GM23338 (cell line): ENCODE results near the gene TNS4. TPM values are rescaled to one million over a fixed set of nuclear protein-coding genes. Genes with fewer than 3 reads are reported as not detected.

ENCODE experiments used
- ATAC-seq: fragments of 200-7000 bp; cut with Tn5 transposase; 3 replicates; pipeline ENCODE4 v1.9.1; 2020
- DNase-seq: peaks from one replicate; pipeline ENCODE4 v3.0.0-alpha.2; 2015; ENCODE audit warnings: low spot score
- H2AFZ ChIP-seq: fragments of 200-600 bp; sonication (generic); 2 replicates; pipeline ENCODE4 v1.8.0; 2016; ENCODE audit warnings: antibody characterized with exemption, mild to moderate bottlenecking, moderate library complexity
- H3F3A ChIP-seq: fragments of 200-600 bp; sonication (generic); replicated peaks from 2 replicates; pipeline ENCODE4 v1.8.0; 2017; ENCODE audit warnings: antibody characterized with exemption, mixed run types, low read depth
- H3K27ac ChIP-seq: fragments of 200-600 bp; sonication (generic); 2 replicates; pipeline ENCODE4 v1.6.1; 2016; ENCODE audit warnings: low read depth
- H3K27me3 ChIP-seq: fragments of 200-600 bp; sonication (generic); 2 replicates; pipeline ENCODE4 v1.8.0; 2016; ENCODE audit warnings: mild to moderate bottlenecking, mixed run types, moderate library complexity; ENCODE audit not compliant: insufficient read depth
- H3K36me3 ChIP-seq: fragments of 200-600 bp; sonication (generic); 2 replicates; pipeline ENCODE4 v1.8.0; 2016; ENCODE audit warnings: mild to moderate bottlenecking; ENCODE audit not compliant: insufficient read depth
- H3K4me1 ChIP-seq: fragments of 200-600 bp; sonication (generic); 2 replicates; pipeline ENCODE4 v1.8.0; 2016; ENCODE audit warnings: mild to moderate bottlenecking, moderate library complexity; ENCODE audit not compliant: insufficient read depth
- H3K4me2 ChIP-seq: fragments of 200-600 bp; sonication (generic); 2 replicates; pipeline ENCODE4 v1.7.1; 2017; ENCODE audit warnings: mixed run types
- H3K4me3 ChIP-seq: fragments of 200-600 bp; sonication (generic); 2 replicates; pipeline ENCODE4 v1.6.1; 2016; ENCODE audit warnings: mixed run types
- H3K79me2 ChIP-seq: fragments of 200-600 bp; sonication (generic); replicated peaks from 2 replicates; pipeline ENCODE4 v1.8.0; 2017; ENCODE audit warnings: mild to moderate bottlenecking; ENCODE audit not compliant: insufficient read depth
- H3K9me2 ChIP-seq: fragments of 200-600 bp; sonication (generic); 2 replicates; pipeline ENCODE4 v1.8.0; 2017; ENCODE audit not compliant: insufficient read depth
- H4K20me1 ChIP-seq: fragments of 200-600 bp; sonication (generic); replicated peaks from 2 replicates; pipeline ENCODE4 v1.8.0; 2017; ENCODE audit warnings: mild to moderate bottlenecking; ENCODE audit not compliant: insufficient read depth
- H3K27ac Mint-ChIP-seq: 2 replicates; pipeline ENCODE4 v1.8.0; 2020; ENCODE audit warnings: inconsistent platforms, mild to moderate bottlenecking, moderate library complexity, mixed read lengths
- H3K27me3 Mint-ChIP-seq: 3 replicates; pipeline ENCODE4 v1.8.0; 2022; ENCODE audit warnings: low read depth, mild to moderate bottlenecking, moderate library complexity, mixed read lengths, inconsistent platforms; ENCODE audit not compliant: insufficient read depth, poor library complexity
- H3K36me3 Mint-ChIP-seq: 3 replicates; pipeline ENCODE4 v1.8.0; 2021; ENCODE audit warnings: low read depth, mild to moderate bottlenecking, inconsistent platforms, moderate library complexity, mixed read lengths
- H3K4me1 Mint-ChIP-seq: 3 replicates; pipeline ENCODE4 v1.8.0; 2020; ENCODE audit warnings: mild to moderate bottlenecking, inconsistent platforms, mixed read lengths
- H3K4me3 Mint-ChIP-seq: 3 replicates; pipeline ENCODE4 v1.8.0; 2021; ENCODE audit warnings: moderate library complexity, mild to moderate bottlenecking, inconsistent platforms, mixed read lengths
- H3K9me3 Mint-ChIP-seq: 3 replicates; pipeline ENCODE4 v1.8.0; 2020; ENCODE audit warnings: moderate library complexity, mild to moderate bottlenecking, inconsistent platforms, mixed read lengths
- CREB1 ChIP-seq: fragments of 250-450 bp; sonication (Bioruptor Pico); IDR thresholded peaks from 2 replicates; pipeline ENCODE4 v1.5.0; 2020; ENCODE audit warnings: low read depth, mild to moderate bottlenecking, moderate library complexity
- CTCF ChIP-seq, 2 experiments: fragments of 200-600 bp in 1 of 2; sonication (generic) in 1 of 2; conservative IDR thresholded peaks; 2 replicates each; pipeline versions ENCODE4 v1.5.1 to v1.6.1; 2016 to 2017; ENCODE audit warnings: antibody characterized with exemption in 2 of 2, low read depth in 2 of 2, mild to moderate bottlenecking in 2 of 2, moderate library complexity in 1 of 2
- ETS1 ChIP-seq: IDR thresholded peaks from 2 replicates; pipeline ENCODE4 v1.6.1; 2016; ENCODE audit warnings: antibody characterized with exemption
- EZH2phosphoT487 ChIP-seq: fragments of 200-600 bp; sonication (generic); IDR thresholded peaks from one replicate; pipeline ENCODE4 v1.8.1; 2018; ENCODE audit warnings: antibody characterized with exemption; ENCODE audit not compliant: unreplicated experiment
- JUNB ChIP-seq: IDR thresholded peaks from one replicate; pipeline ENCODE4 v1.6.1; 2016; ENCODE audit warnings: antibody characterized with exemption; ENCODE audit not compliant: unreplicated experiment
- NANOG ChIP-seq: IDR thresholded peaks from 2 replicates; pipeline ENCODE4 v1.6.1; 2016; ENCODE audit warnings: antibody characterized with exemption, borderline replicate concordance
- POLR2AphosphoS5 ChIP-seq: IDR thresholded peaks from 2 replicates; pipeline ENCODE4 v1.6.1; 2016; ENCODE audit warnings: antibody characterized with exemption, low read depth
- REST ChIP-seq: IDR thresholded peaks from one replicate; pipeline ENCODE4 v1.6.1; 2018; ENCODE audit warnings: antibody characterized with exemption; ENCODE audit not compliant: unreplicated experiment
- STAT1 ChIP-seq: IDR thresholded peaks from one replicate; pipeline ENCODE4 v1.6.1; 2016; ENCODE audit warnings: antibody characterized with exemption; ENCODE audit not compliant: unreplicated experiment
- ZNF114 ChIP-seq: fragments of 250-450 bp; sonication (Bioruptor Pico); IDR thresholded peaks from 2 replicates; pipeline ENCODE4 v1.5.0; 2020; ENCODE audit warnings: mild to moderate bottlenecking, moderate library complexity
- ZNF331 ChIP-seq: fragments of 250-450 bp; sonication (Bioruptor Pico); IDR thresholded peaks from 2 replicates; pipeline ENCODE4 v1.5.0; 2020; ENCODE audit warnings: low read depth, mild to moderate bottlenecking, moderate library complexity
- polyA plus RNA-seq: library from polyadenylated mRNA; unstranded; fragments of >200 nt; fragmentation: Nextera tagmentation; extraction: Ambion mirVana; gene quantifications from 2 replicates; pipeline ENCODE4 v1.2.1, GENCODE V29; 2016
- total RNA-seq: library from RNA; depleted of rRNA; stranded (reverse); fragments of >200 nt; shearing (Covaris generic); gene quantifications from 2 replicates; pipeline ENCODE4 v1.2.3, GENCODE V29; 2014

The TNS4 gene
- total and polyA plus RNA-seq, 2 experiments from 2014 or later, result 0.31 to 4.9 TPM

DNA sequence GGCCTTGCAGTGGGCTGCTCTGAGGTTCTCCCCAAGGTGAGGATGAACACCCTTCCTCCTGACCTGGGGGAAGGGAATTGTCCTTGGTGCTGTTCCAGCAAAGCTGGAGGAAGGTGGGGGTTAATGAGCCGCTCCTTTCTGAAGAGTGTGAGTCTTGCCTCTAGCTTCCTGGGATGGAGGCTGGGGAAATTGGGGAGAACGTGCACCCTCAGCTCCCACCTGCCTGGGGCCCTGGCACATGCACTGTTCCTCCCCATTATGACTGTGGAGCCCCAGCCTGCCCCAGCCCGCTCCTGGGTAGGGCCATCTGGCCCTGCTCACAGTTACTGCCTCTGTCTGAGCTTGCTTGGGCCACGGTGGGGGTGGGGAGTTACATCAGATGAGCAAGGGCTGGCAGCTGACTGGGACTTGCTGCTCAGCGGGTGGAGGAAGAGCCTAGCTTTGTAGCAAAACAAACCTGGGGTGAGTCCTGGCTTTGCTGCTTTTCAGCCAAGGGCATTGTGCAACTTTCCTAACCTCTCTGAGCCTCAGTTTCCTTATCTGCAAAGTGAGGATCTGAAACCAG, 11.1 kb downstream of the TNS4 start:
- H3K27ac Mint-ChIP-seq, result peak overlapping the region; percentile 61
- H3K36me3 Mint-ChIP-seq, result no peaks in the 10 kb centered on the region; the same call in 2 of the 3 replicates
- H3F3A ChIP-seq, result 0 out of 2 replicates have a peak, but pooled peaks cover 8% of the 10 kb centered on the region
- peaks cover 14% of the 10 kb centered on the region for H3K27me3 Mint-ChIP-seq
- peaks cover 38% of the 10 kb centered on the region for H3K4me1 ChIP-seq
- peak overlapping the region; percentile 52; the same call in 2 of the 3 replicates for H3K4me3 Mint-ChIP-seq
- H3K27me3 ChIP-seq, result no peaks in the 10 kb centered on the region
- H3K4me1 Mint-ChIP-seq, result peaks cover 43% of the 10 kb centered on the region
- peak overlapping the region; percentile 89 for H3K27ac ChIP-seq
- H3K4me2 ChIP-seq, result peak overlapping the region; percentile 81
- H4K20me1 ChIP-seq, result no peaks in the 10 kb centered on the region
- H3K9me3 Mint-ChIP-seq, result no peaks in the 10 kb centered on the region
- H3K9me2 ChIP-seq, result 0 out of 2 replicates have a peak, but pooled peaks cover 3% of the 10 kb centered on the region
- H3K79me2 ChIP-seq, result no peaks in the 10 kb centered on the region
- peak overlapping the region; percentile 37; the same call in 1 of the 2 replicates for H3K4me3 ChIP-seq
- ATAC-seq (peak; percentile 84), DNase-seq (peak; percentile 70)
- H2AFZ ChIP-seq, result peak overlapping the region; percentile 70
- no peaks in the 10 kb centered on the region for H3K36me3 ChIP-seq
- TF ChIP-seq STAT1 (no peak), POLR2AphosphoS5 (0 out of 2 replicates have a peak, but pooled peaks have one; percentile 18), ETS1 (no peak), ZNF331 (CRISPR knock-in tag) (no peak)

DNA sequence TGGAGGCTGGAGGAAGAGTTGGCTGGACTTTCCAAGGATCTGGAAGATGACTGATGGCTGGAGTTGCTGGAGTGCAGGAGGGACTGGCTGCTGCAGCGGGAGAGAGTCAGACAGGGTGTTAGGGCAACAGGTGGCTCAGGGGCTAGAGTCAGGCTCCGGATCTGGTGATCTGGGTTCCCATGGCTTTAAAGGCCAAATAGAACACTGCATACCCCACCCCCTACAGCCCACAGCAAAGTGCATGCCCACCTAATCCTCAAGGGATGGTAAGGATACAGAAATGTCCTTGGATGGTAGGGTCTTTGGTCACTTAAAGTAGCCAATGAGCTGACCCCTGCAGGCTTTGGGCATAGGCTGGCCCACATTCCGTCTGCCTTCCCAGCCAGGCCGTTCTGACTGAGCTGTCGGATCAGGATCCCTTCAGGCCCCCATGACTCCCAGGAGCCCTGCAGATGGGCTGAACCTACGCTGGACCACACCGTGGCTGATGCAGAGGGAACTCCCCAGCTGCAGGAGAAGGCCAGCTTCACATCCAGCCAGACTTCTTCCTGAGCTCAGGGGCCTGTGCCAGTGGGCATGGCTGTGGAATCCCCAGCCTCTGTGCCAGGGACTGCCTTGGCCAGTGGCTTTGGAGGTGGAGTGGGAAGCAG, 13.9 kb downstream of the TNS4 start:
- H3K79me2 ChIP-seq, result no peaks in the 10 kb centered on the region
- ATAC-seq (no peak), DNase-seq (no peak)
- no peaks in the 10 kb centered on the region for H3K9me3 Mint-ChIP-seq
- no peak overlapping the region for H3K27ac ChIP-seq
- peaks cover 52% of the 10 kb centered on the region for H3K4me1 Mint-ChIP-seq
- no peaks in the 10 kb centered on the region; the same call in 2 of the 3 replicates for H3K36me3 Mint-ChIP-seq
- no peaks in the 10 kb centered on the region for H3K27me3 ChIP-seq
- H2AFZ ChIP-seq, result no peak overlapping the region
- H3K36me3 ChIP-seq, result no peaks in the 10 kb centered on the region
- no peaks in the 10 kb centered on the region for H4K20me1 ChIP-seq
- peaks cover 44% of the 10 kb centered on the region for H3K4me1 ChIP-seq
- TF ChIP-seq EZH2phosphoT487, result no peak
- TF ChIP-seq JUNB, result no peak
- TF ChIP-seq CREB1 (CRISPR knock-in tag), result no peak
- TF ChIP-seq STAT1, result no peak
- no peak for TF ChIP-seq ZNF331 (CRISPR knock-in tag)
- TF ChIP-seq NANOG, result no peak
- TF ChIP-seq CTCF (conservative IDR thresholded peaks at IDR 0.05; ENCODE audit: low read depth in 2 of 2), result no peak
- TF ChIP-seq REST, result no peak
- no peak for TF ChIP-seq POLR2AphosphoS5
- no peak for TF ChIP-seq ZNF114 (CRISPR knock-in tag)
- no peak overlapping the region for H3K4me2 ChIP-seq
- H3F3A ChIP-seq, result 0 out of 2 replicates have a peak, but pooled peaks cover 8% of the 10 kb centered on the region
- H3K27me3 Mint-ChIP-seq, result peaks cover 17% of the 10 kb centered on the region
- 0 out of 2 replicates have a peak, but pooled peaks cover 3% of the 10 kb centered on the region for H3K9me2 ChIP-seq
- no peak overlapping the region for H3K4me3 Mint-ChIP-seq
- no peak overlapping the region for H3K27ac Mint-ChIP-seq
- no peak overlapping the region for H3K4me3 ChIP-seq
